Measurements from ENCODE around the gene PDE11A. TPM values are rescaled to one million over a fixed set of nuclear protein-coding genes. Genes with fewer than 3 reads are reported as not detected.

Gene PDE11A
- total RNA-seq, 1 experiment from 2014 or later: not detected

- Mint-ChIP-seq H3K27me3 (ENCODE audit: insufficient read depth, unreplicated experiment) (peaks cover 11% of the 10 kb centered on the region), H3K27ac (ENCODE audit: low read depth, unreplicated experiment) (no peak overlapping the region), H3K4me1 (ENCODE audit: insufficient read depth, unreplicated experiment) (no peaks in the 10 kb centered on the region), H3K4me3 (ENCODE audit: unreplicated experiment) (no peak overlapping the region), H3K36me3 (ENCODE audit: insufficient read depth, unreplicated experiment) (no peaks in the 10 kb centered on the region), H3K9me3 (ENCODE audit: unreplicated experiment) (no peaks in the 10 kb centered on the region)
- POLR2A ChIA-PET: no interaction called here
- CTCF ChIA-PET: no interaction called here
- no TSS peak for BruUV-seq (replicated peaks)
- intact Hi-C loops (cut with micrococcal nuclease): no loop called here
- no peak for TF ChIP-seq CTCF (IDR thresholded peaks at IDR 0.05; ENCODE audit: unreplicated experiment)
- no peak for DNase-seq (ENCODE audit: unreplicated experiment)
Measured at GRCh38 chr2:177666408-177666807, 406.2 kb downstream of the PDE11A start.

GRCh38 chr2:177665948-177666347 lies 406.6 kb downstream of the PDE11A start:
- ChIA-PET POLR2A (interaction anchor here (0.6 kb wide), 1 partner anchor 10 kb away, joined by 3 read pairs; no protein-coding TSS in a partner anchor), CTCF (no interaction called here)
- no TSS peak for BruUV-seq (replicated peaks)
- Mint-ChIP-seq H3K27me3 (ENCODE audit: insufficient read depth, unreplicated experiment) (peaks cover 6% of the 10 kb centered on the region), H3K27ac (ENCODE audit: low read depth, unreplicated experiment) (no peak overlapping the region), H3K9me3 (ENCODE audit: unreplicated experiment) (no peaks in the 10 kb centered on the region), H3K4me3 (ENCODE audit: unreplicated experiment) (no peak overlapping the region), H3K36me3 (ENCODE audit: insufficient read depth, unreplicated experiment) (no peaks in the 10 kb centered on the region), H3K4me1 (ENCODE audit: insufficient read depth, unreplicated experiment) (no peaks in the 10 kb centered on the region)
- no peak for TF ChIP-seq CTCF (IDR thresholded peaks at IDR 0.05; ENCODE audit: unreplicated experiment)
- DNase-seq (ENCODE audit: unreplicated experiment): no peak
- intact Hi-C loops (cut with micrococcal nuclease): no loop called here

- no peak overlapping the region for H3K4me3 Mint-ChIP-seq (ENCODE audit: unreplicated experiment)
- BruUV-seq (replicated peaks): no TSS peak
- CTCF ChIA-PET: interaction anchor here (1.0 kb wide), 1 partner anchor 61 kb away, joined by 3 read pairs; no protein-coding TSS in a partner anchor
- H3K27me3 Mint-ChIP-seq (ENCODE audit: insufficient read depth, unreplicated experiment): peaks cover under 1% of the 10 kb centered on the region
- H3K27ac Mint-ChIP-seq (ENCODE audit: low read depth, unreplicated experiment): no peak overlapping the region
- H3K9me3 Mint-ChIP-seq (ENCODE audit: unreplicated experiment): no peaks in the 10 kb centered on the region
- intact Hi-C loops (cut with micrococcal nuclease): no loop called here
- DNase-seq (ENCODE audit: unreplicated experiment): no peak
- POLR2A ChIA-PET: interaction anchor here (0.6 kb wide), 1 partner anchor 10 kb away, joined by 3 read pairs; no protein-coding TSS in a partner anchor
- no peaks in the 10 kb centered on the region for H3K4me1 Mint-ChIP-seq (ENCODE audit: insufficient read depth, unreplicated experiment)
- no peak for TF ChIP-seq CTCF (IDR thresholded peaks at IDR 0.05; ENCODE audit: unreplicated experiment)
- no peaks in the 10 kb centered on the region for H3K36me3 Mint-ChIP-seq (ENCODE audit: insufficient read depth, unreplicated experiment)
Measured at GRCh38 chr2:177665328-177665727, 407.2 kb downstream of the PDE11A start.

GRCh38 chr2:177662895-177663294 lies 409.7 kb downstream of the PDE11A start:
- no TSS peak for BruUV-seq (replicated peaks)
- ChIA-PET CTCF (interaction anchor here (0.5 to 1.2 kb wide), 3 partner anchors 39 to 760 kb away, joined by 3 read pairs; no protein-coding TSS in a partner anchor), POLR2A (no interaction called here)
- Mint-ChIP-seq H3K4me1 (ENCODE audit: insufficient read depth, unreplicated experiment) (no peaks in the 10 kb centered on the region), H3K9me3 (ENCODE audit: unreplicated experiment) (no peaks in the 10 kb centered on the region), H3K27ac (ENCODE audit: low read depth, unreplicated experiment) (no peak overlapping the region), H3K27me3 (ENCODE audit: insufficient read depth, unreplicated experiment) (no peaks in the 10 kb centered on the region), H3K36me3 (ENCODE audit: insufficient read depth, unreplicated experiment) (no peaks in the 10 kb centered on the region), H3K4me3 (ENCODE audit: unreplicated experiment) (no peak overlapping the region)
- intact Hi-C loops (cut with micrococcal nuclease): no loop called here
- no peak for TF ChIP-seq CTCF (IDR thresholded peaks at IDR 0.05; ENCODE audit: unreplicated experiment)
- DNase-seq (ENCODE audit: unreplicated experiment): no peak

All from MCF 10A (cell line).